Esophagus squamous epithelium (tissue), 4 donors: ENCODE results near the gene POC1A.

Experiments used
- POLR2A ChIP-seq, 4 donors: fragments of 450-650 bp; IDR thresholded peaks; one replicate each; pipeline ENCODE4 v1.6.1; 2017; ENCODE audit warnings: antibody characterized with exemption in 4 of 4, mild to moderate bottlenecking in 4 of 4, moderate library complexity in 3 of 4
- TF ChIP-seq, protein P1 (sequence below), 6 experiments: fragments of 450-650 bp in 4 of 6; fragments of 200-600 bp in 2 of 6; sonication (generic) in 2 of 6; IDR thresholded peaks; one replicate each; pipeline ENCODE4 v1.5.1; 2016 to 2019; ENCODE audit warnings: antibody characterized with exemption in 6 of 6, mild to moderate bottlenecking in 4 of 6, moderate library complexity in 4 of 6

DNA sequence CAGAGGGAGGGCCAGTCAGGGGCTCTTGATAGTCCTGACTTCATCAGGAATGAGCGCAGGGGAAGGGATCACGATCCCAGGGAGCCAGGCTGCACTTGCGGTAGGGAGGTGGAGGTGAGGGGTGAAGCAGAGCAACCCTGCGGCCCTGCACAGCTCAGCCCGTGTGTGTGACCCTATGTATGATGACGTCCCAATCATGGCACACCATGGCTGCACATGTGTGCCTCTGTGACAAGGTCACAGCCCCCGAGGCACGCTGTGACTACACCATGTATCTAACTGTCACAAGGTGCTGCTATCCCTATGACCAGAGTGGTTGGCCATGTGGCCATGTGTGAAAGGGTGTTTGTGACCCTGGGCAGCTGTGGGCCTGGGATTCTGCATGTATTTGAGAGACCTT lies 30.5 kb upstream of the POC1A start:
- TF ChIP-seq, protein P1, sequence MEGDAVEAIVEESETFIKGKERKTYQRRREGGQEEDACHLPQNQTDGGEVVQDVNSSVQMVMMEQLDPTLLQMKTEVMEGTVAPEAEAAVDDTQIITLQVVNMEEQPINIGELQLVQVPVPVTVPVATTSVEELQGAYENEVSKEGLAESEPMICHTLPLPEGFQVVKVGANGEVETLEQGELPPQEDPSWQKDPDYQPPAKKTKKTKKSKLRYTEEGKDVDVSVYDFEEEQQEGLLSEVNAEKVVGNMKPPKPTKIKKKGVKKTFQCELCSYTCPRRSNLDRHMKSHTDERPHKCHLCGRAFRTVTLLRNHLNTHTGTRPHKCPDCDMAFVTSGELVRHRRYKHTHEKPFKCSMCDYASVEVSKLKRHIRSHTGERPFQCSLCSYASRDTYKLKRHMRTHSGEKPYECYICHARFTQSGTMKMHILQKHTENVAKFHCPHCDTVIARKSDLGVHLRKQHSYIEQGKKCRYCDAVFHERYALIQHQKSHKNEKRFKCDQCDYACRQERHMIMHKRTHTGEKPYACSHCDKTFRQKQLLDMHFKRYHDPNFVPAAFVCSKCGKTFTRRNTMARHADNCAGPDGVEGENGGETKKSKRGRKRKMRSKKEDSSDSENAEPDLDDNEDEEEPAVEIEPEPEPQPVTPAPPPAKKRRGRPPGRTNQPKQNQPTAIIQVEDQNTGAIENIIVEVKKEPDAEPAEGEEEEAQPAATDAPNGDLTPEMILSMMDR (IDR thresholded peaks at IDR 0.05) = no peak
- no peak for TF ChIP-seq POLR2A (IDR thresholded peaks at IDR 0.05)
